ENCODE data around the gene NUMA1. TPM values are rescaled to one million over a fixed set of nuclear protein-coding genes. Genes with fewer than 3 reads are reported as not detected.

NUMA1 gene
- total and polyA plus RNA-seq, 2 of the 13 experiments (the other 11 are each of a cell fraction or from before 2014, with no cell fraction given): 57.3 to 60.2 TPM

DNA sequence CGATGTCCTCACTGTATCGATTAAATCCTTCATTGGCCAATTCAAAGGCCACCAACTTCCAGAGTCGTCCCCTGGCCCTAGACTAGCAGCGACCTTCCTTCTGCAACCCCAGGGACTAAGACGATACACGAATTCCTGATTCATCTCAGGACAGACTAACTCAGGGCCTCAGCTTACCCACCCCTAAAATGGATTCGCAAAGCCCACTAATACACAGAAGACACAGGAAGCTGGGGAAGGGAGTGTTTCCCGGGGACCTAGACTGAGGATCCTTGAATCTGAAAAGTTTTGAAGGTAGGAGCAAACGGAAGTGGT, 22.2 kb upstream of the NUMA1 start:
- Histone ChIP-seq H2AFZ (ENCODE audit: low read length) (no peak overlapping the region), H3K79me2 (ENCODE audit: insufficient read depth, low read length) (peaks cover 31% of the 10 kb centered on the region), H3K4me1 (ENCODE audit: insufficient read depth, low read length) (peaks cover 39% of the 10 kb centered on the region), H3K27me3 (ENCODE audit: control insufficient read depth in 1 of 2, insufficient read depth in 2 of 2, low read length in 2 of 2) (no peaks in the 10 kb centered on the region; a peak in 1 of 5 replicates), H3K9ac (ENCODE audit: insufficient read depth, low read depth, low read length) (peak overlapping the region; percentile 97), H3K27ac (ENCODE audit: extremely low read length, insufficient read depth, low read length) (peak overlapping the region; percentile 82), H4K20me1 (ENCODE audit: insufficient read depth, low read length) (no peaks in the 10 kb centered on the region), H3K36me3 (replicated peaks in 1 of 2; ENCODE audit: control insufficient read depth in 1 of 2, insufficient read depth in 2 of 2, low read length in 2 of 2) (peaks cover 13 to 25% of the 10 kb centered on the region in 2 experiments; a peak in 3 of 5 replicates), H3K4me2 (ENCODE audit: low read depth, low read length) (peak overlapping the region; percentile 93), H3K4me3 (replicated peaks in 1 of 3; ENCODE audit: insufficient read depth in 1 of 3, low read depth in 2 of 3, low read length in 3 of 3) (peak overlapping the region; percentile 79 to 85 (median 82)), H3K9me3 (ENCODE audit: low read length) (no peaks in the 10 kb centered on the region)
- CTCF ChIA-PET (ENCODE audit: low intra/inter-chr PET ratio, low total read pairs): no interaction called here
- in situ Hi-C loops (cut with HindIII; ENCODE audit: extremely low pct_ligation_motif_present, low pct_unique_long_range_greater_than_20kb) (no loop called here), intact Hi-C loops (cut with micrococcal nuclease; ENCODE audit: unreplicated experiment) (loop anchor here (2.0 kb wide), 1 partner anchor 22 kb away; the partner anchor contains the start of genes LRRC51 and NUMA1)
- no peak for FAIRE-seq
- no TSS peak for BruUV-seq (replicated peaks)
- POLR2A ChIA-PET: interaction anchor here (1.3 to 2.4 kb wide), 4 partner anchors 10 to 154 kb away, joined by 4 to 13 read pairs (median 6); partner anchors contain the start of gene ANAPC15
- no peak for ATAC-seq
- DNase-seq (ENCODE audit: low spot score): no peak
- 0% methylated on average over 9 of the region's 9 CpGs for whole genome bisulfite sequencing (ENCODE audit: low lambda C conversion rate)
- TF ChIP-seq ZNF576 (CRISPR knock-in tag; IDR thresholded peaks at IDR 0.05) (no peak), ZNF501 (CRISPR knock-in tag; IDR thresholded peaks at IDR 0.05) (peak; percentile 33; the same call in 1 of the 2 replicates), ZNF550 (CRISPR knock-in tag; IDR thresholded peaks at IDR 0.05; ENCODE audit: borderline replicate concordance) (no peak), ZNF337 (CRISPR knock-in tag; IDR thresholded peaks at IDR 0.05; ENCODE audit: borderline replicate concordance, low read depth) (0 out of 2 replicates have a peak, but pooled peaks have one; percentile 19), REL (CRISPR knock-in tag; conservative IDR thresholded peaks at IDR 0.05) (0 out of 2 replicates have a peak, but pooled peaks have one; percentile 15), SIX1 (CRISPR knock-in tag; IDR thresholded peaks at IDR 0.05; ENCODE audit: borderline replicate concordance) (no peak), MIXL1 (CRISPR knock-in tag; IDR thresholded peaks at IDR 0.05) (0 out of 2 replicates have a peak, but pooled peaks have one; percentile 5), TAF15 (IDR thresholded peaks at IDR 0.05; ENCODE audit: low read depth, low read length, poor library complexity, severe bottlenecking) (no peak), ZNF878 (CRISPR knock-in tag; IDR thresholded peaks at IDR 0.05) (no peak), EEA1 (CRISPR knock-in tag; IDR thresholded peaks at IDR 0.05; ENCODE audit: borderline replicate concordance) (no peak), JARID2 (CRISPR knock-in tag; IDR thresholded peaks at IDR 0.05; ENCODE audit: insufficient replicate concordance) (no peak), ZNF484 (CRISPR knock-in tag; IDR thresholded peaks at IDR 0.05; ENCODE audit: borderline replicate concordance, low read depth) (no peak), SMAD3 (CRISPR knock-in tag; IDR thresholded peaks at IDR 0.05) (no peak), RXRB (CRISPR knock-in tag; IDR thresholded peaks at IDR 0.05; ENCODE audit: borderline replicate concordance) (no peak), ZNF546 (CRISPR knock-in tag; conservative IDR thresholded peaks at IDR 0.05) (no peak)
- TF ChIP-seq, protein P1, sequence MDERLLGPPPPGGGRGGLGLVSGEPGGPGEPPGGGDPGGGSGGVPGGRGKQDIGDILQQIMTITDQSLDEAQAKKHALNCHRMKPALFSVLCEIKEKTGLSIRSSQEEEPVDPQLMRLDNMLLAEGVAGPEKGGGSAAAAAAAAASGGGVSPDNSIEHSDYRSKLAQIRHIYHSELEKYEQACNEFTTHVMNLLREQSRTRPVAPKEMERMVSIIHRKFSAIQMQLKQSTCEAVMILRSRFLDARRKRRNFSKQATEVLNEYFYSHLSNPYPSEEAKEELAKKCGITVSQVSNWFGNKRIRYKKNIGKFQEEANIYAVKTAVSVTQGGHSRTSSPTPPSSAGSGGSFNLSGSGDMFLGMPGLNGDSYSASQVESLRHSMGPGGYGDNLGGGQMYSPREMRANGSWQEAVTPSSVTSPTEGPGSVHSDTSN (CRISPR knock-in tag; IDR thresholded peaks at IDR 0.05): no peak
- TF ChIP-seq, protein P2, sequence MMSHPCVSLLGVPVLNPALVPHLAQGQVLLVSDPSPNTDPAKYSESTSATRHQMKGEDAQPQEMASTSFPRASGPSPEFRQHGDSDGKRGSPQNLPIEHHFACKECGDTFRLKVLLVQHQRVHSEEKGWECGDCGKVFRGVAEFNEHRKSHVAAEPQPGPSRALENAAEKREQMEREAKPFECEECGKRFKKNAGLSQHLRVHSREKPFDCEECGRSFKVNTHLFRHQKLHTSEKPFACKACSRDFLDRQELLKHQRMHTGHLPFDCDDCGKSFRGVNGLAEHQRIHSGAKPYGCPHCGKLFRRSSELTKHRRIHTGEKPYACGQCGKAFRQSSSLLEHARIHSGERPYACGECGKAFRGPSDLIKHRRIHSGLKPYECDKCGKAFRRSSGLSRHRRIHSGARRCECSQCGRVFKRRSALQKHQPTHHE (CRISPR knock-in tag; IDR thresholded peaks at IDR 0.05; ENCODE audit: borderline replicate concordance): peak; percentile 35; the same call in 1 of the 2 replicates
- TF ChIP-seq, protein P3, sequence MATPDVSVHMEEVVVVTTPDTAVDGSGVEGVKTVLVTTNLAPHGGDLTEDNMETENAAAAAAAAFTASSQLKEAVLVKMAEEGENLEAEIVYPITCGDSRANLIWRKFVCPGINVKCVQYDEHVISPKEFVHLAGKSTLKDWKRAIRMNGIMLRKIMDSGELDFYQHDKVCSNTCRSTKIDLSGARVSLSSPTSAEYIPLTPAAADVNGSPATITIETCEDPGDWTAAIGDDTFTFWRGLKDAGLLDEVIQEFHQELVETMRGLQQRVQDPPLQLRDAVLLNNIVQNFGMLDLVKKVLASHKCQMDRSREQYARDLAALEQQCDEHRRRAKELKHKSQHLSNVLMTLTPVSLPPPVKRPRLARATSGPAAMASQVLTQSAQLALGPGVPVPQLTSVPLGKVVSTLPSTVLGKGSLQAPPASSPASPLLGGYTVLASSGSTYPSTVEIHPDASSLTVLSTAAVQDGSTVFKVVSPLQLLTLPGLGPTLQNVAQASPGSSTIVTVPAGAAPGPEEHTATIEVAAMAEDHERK (CRISPR knock-in tag; IDR thresholded peaks at IDR 0.05; ENCODE audit: low read depth): no peak
